Mucosa of stomach (tissue), 1 donor: Measurements from ENCODE around the gene LHPP.

Experiments used
- H3K27me3 ChIP-seq: one replicate; pipeline ENCODE4 v1.7.0; 2013; ENCODE audit warnings: mild to moderate bottlenecking, low read length; ENCODE audit not compliant: control insufficient read depth, insufficient read depth
- H3K36me3 ChIP-seq: one replicate; pipeline ENCODE4 v1.7.0; 2013; ENCODE audit warnings: low read length; ENCODE audit not compliant: control insufficient read depth, insufficient read depth
- H3K4me1 ChIP-seq: one replicate; pipeline ENCODE4 v1.7.0; 2013; ENCODE audit warnings: mild to moderate bottlenecking, low read length; ENCODE audit not compliant: control insufficient read depth, insufficient read depth
- H3K4me3 ChIP-seq: one replicate; pipeline ENCODE4 v1.7.0; 2013; ENCODE audit warnings: low read length
- H3K9ac ChIP-seq: one replicate; pipeline ENCODE4 v1.7.0; 2013; ENCODE audit warnings: mild to moderate bottlenecking, low read length, moderate library complexity
- H3K9me3 ChIP-seq: one replicate; pipeline ENCODE4 v1.7.0; 2013; ENCODE audit warnings: mild to moderate bottlenecking, low read length, moderate library complexity; ENCODE audit not compliant: control insufficient read depth
- donor health status: Pancreatic carcinoma.

Gene LHPP

GRCh38 chr10:124509880-124510632, 48.4 kb downstream of the LHPP start:
- H3K4me3 ChIP-seq: no peak overlapping the region
- no peaks in the 10 kb centered on the region for H3K9me3 ChIP-seq
- no peaks in the 10 kb centered on the region for H3K27me3 ChIP-seq
- H3K4me1 ChIP-seq: no peaks in the 10 kb centered on the region
- H3K36me3 ChIP-seq: no peaks in the 10 kb centered on the region
- H3K9ac ChIP-seq: no peak overlapping the region

GRCh38 chr10:124510759-124511158, 49.1 kb downstream of the LHPP start:
- no peak overlapping the region for H3K4me3 ChIP-seq
- no peak overlapping the region for H3K9ac ChIP-seq

DNA sequence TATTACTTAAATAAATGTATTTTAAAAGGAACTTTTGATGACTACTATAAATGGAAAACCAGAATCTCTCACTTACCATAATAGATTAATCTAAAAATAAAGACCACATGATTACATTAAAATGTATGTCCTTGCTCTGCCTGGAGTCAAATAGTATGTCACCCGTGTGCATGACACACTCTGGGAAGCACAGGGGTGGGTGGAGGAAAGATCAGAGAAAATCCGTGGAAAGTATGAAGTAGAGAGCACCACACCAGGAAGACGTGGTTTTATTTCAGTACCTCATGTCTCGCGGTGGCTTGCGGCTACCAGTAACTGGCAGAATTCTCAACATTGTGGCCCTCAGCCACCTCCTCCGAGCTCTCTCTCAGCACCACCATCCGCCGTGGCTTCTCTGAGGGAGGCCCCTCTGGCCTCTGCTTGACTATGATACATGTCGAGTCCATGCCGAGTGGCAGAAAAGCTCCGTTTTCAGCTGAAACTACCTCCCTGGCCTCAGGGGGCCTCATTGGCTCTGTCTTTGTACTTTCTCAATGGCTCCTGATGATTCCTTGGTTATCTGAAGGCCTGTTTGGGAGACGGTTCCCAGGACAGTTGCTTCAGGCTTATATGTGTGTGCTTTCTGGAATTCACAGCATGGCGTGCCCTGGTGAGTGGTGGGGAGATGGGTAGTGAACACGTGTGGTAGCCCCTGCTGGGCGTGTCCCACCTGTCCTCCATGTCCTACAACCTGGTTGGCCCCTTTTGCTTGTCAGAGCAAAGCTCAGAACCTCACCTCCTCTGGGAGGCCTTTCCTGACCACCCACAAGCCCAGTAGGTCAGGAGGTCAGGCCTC, 49.8 kb downstream of the LHPP start:
- Histone ChIP-seq H3K36me3 (no peaks in the 10 kb centered on the region), H3K9ac (no peak overlapping the region), H3K27me3 (no peaks in the 10 kb centered on the region), H3K4me1 (no peaks in the 10 kb centered on the region), H3K4me3 (no peak overlapping the region), H3K9me3 (no peaks in the 10 kb centered on the region)

More at GRCh38 chr10:124510759-124511158, 49.1 kb downstream of the LHPP start:
- Histone ChIP-seq H3K9me3 (no peaks in the 10 kb centered on the region), H3K27me3 (no peaks in the 10 kb centered on the region), H3K36me3 (no peaks in the 10 kb centered on the region), H3K4me1 (no peaks in the 10 kb centered on the region)

GRCh38 chr10:124512040-124512428, 50.4 kb downstream of the LHPP start:
- no peaks in the 10 kb centered on the region for H3K36me3 ChIP-seq
- H3K9me3 ChIP-seq: no peaks in the 10 kb centered on the region
- H3K27me3 ChIP-seq: no peaks in the 10 kb centered on the region

GRCh38 chr10:124512600-124512999, 51.0 kb downstream of the LHPP start:
- H3K9me3 ChIP-seq: no peaks in the 10 kb centered on the region
- no peaks in the 10 kb centered on the region for H3K36me3 ChIP-seq
- H3K4me3 ChIP-seq: no peak overlapping the region

More at GRCh38 chr10:124512040-124512428, 50.4 kb downstream of the LHPP start:
- Histone ChIP-seq H3K4me1 (no peaks in the 10 kb centered on the region), H3K9ac (no peak overlapping the region), H3K4me3 (no peak overlapping the region)

DNA sequence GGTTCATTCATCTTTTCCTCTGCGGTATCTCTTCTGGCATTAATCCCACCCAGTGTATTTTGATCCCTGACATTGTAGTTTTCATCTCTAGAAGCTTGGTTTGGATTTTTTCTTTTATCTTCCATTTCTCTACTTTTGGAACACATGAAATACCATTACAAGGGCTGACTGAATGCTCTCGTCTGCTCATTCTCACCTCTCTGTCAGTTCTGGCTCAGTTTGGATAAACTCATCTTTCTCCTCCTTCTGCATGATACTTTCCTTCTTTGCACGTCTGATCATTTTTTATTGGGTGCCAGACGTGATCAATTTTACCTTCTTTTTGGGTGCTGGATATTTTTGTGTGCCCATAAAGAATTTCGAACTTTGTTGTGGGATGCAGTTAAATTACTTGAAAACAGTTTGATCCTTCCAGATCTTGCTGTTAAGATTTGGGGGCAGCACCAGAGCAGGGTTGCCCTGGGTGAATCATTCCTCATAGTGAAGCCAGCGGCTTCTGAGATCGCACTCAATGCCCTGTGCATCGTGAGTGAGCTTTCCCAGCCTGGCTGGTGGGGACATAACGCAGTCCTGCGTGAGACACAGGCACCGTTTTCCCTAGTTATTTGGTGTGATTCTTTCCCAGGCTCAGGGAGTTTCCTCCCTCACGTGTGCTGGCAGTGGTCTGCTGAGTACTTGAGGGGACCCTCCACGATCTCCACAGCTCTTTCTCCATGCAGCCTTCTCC, 53.8 kb downstream of the LHPP start:
- no peak overlapping the region for H3K4me3 ChIP-seq
- H3K4me1 ChIP-seq: no peaks in the 10 kb centered on the region
- H3K27me3 ChIP-seq: no peaks in the 10 kb centered on the region
- H3K9me3 ChIP-seq: no peaks in the 10 kb centered on the region
- no peak overlapping the region for H3K9ac ChIP-seq
- no peaks in the 10 kb centered on the region for H3K36me3 ChIP-seq

More at GRCh38 chr10:124512600-124512999, 51.0 kb downstream of the LHPP start:
- Histone ChIP-seq H3K9ac (no peak overlapping the region), H3K4me1 (no peaks in the 10 kb centered on the region), H3K27me3 (no peaks in the 10 kb centered on the region)

DNA sequence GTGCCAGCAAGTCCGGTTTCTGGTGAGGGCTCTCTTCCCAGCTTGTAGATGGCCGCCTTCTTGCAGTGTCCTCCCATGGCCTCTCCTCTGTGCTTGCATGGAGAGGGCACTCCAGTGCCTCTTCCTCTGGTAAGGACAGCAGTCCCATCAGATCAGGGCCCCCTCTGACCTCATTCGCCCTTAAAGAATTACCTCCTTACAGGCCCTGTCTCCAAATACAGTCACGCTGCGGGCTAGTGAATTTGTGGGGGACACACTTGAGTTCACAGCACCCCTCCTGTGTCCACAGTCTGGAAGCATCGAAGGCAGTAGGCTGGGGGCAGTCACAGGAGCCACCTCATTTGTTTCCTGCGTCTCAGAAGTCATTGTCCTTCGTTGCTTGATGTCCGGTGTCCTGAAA, 54.6 kb downstream of the LHPP start:
- Histone ChIP-seq H3K9ac (no peak overlapping the region), H3K9me3 (no peaks in the 10 kb centered on the region)

DNA sequence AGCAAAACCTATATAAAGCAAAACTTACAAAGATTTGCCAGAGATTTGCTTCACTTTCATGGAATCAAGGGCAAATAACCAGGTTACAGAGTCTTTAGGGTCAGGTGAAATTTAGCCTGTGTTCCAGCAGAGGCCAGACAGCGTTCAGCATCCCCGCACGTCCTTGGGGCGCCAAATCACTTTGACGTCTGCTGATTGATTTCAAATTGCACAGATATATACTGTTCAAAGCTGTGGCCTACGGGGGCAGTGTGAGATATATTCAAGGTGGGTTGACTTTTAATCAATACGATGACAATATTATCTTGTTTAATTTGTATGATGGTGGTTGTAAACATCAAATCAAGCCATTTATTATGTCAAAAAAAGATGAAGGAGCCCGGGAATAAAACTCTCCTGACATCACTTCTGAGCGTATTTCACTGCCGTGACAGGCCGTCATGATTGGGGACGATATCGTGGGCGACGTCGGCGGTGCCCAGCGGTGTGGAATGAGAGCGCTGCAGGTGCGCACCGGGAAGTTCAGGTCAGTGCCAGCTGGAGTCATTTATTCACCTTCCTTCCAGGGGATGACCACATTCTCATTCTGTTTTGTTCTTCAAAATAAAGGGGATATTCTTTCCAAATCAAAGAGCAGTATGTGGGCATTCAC, 55.2 kb downstream of the LHPP start:
- Histone ChIP-seq H3K4me1 (no peaks in the 10 kb centered on the region), H3K9ac (no peak overlapping the region), H3K36me3 (no peaks in the 10 kb centered on the region), H3K9me3 (no peaks in the 10 kb centered on the region), H3K4me3 (no peak overlapping the region), H3K27me3 (no peaks in the 10 kb centered on the region)

More for the DNA sequence above, 54.6 kb downstream of the LHPP start:
- Histone ChIP-seq H3K4me3 (no peak overlapping the region), H3K4me1 (no peaks in the 10 kb centered on the region), H3K27me3 (no peaks in the 10 kb centered on the region), H3K36me3 (no peaks in the 10 kb centered on the region)

DNA sequence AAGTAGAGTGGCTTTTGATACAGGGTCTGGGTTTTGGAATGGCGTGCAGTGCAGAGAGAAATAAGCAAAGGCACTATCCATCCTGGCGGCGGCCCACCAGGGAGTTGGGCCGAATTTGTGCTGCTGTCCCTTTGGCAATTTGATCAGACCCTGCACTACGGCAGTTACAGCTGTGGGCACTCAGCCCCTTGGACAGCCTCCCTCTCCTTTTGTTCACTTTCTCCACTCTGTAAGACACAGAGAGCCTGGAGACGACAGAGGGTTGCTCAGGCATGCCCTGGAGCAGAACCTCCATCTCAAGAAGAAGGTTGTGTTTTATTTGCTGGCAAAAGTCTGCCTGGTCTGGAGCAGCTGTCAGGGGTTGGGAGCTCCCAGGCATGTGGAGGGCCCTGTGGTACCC, 55.8 kb downstream of the LHPP start:
- Histone ChIP-seq H3K36me3 (no peaks in the 10 kb centered on the region), H3K9me3 (no peaks in the 10 kb centered on the region), H3K9ac (no peak overlapping the region), H3K27me3 (no peaks in the 10 kb centered on the region), H3K4me1 (peaks cover 4% of the 10 kb centered on the region), H3K4me3 (no peak overlapping the region)

DNA sequence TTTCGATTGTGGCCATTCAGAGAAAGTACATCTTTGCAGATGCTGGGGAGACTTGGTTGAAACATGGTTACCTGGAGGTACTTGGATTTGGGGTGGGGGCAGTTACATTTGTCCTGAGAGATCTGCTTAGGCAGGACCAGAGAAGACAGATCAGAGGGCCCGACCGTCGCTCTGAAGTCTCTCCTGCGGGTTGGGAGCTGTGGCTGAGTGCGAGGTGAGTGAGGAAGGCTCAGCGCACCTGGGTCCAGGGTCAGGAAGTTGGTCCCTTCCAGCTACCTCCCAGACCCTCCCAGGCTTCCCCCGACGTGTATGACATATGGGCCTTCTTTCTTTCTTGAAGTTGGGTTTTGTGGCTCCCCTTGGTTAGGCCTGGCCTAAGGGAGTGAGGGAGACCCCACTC, 56.3 kb downstream of the LHPP start:
- Histone ChIP-seq H3K27me3 (no peaks in the 10 kb centered on the region), H3K4me3 (no peak overlapping the region), H3K9ac (no peak overlapping the region), H3K36me3 (no peaks in the 10 kb centered on the region), H3K9me3 (no peaks in the 10 kb centered on the region), H3K4me1 (peaks cover 9% of the 10 kb centered on the region)

DNA sequence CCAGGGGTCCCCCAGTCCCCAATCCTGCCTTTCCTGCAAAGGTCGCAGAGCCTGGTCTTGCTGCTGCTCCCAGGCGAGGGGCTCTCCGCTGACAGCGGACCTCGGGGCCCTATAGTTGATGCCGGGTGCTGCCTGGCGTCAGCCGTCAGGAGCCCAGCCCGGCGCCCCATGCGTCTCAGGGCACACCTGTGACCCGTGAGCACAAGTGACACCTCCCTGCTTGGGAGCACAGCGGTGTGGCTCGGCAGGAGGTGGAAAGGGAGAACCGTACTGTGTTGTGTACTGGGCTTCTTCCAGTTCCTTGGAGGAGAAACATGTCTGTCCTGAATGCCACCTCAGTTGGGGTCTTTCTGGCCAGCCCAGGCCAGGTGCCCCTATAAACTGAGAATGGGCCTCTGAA, 56.7 kb downstream of the LHPP start:
- Histone ChIP-seq H3K4me3 (no peak overlapping the region), H3K9me3 (no peaks in the 10 kb centered on the region), H3K9ac (no peak overlapping the region), H3K4me1 (peaks cover 13% of the 10 kb centered on the region), H3K27me3 (no peaks in the 10 kb centered on the region), H3K36me3 (no peaks in the 10 kb centered on the region)
